ENCODE results near the gene CHST13.

DNA sequence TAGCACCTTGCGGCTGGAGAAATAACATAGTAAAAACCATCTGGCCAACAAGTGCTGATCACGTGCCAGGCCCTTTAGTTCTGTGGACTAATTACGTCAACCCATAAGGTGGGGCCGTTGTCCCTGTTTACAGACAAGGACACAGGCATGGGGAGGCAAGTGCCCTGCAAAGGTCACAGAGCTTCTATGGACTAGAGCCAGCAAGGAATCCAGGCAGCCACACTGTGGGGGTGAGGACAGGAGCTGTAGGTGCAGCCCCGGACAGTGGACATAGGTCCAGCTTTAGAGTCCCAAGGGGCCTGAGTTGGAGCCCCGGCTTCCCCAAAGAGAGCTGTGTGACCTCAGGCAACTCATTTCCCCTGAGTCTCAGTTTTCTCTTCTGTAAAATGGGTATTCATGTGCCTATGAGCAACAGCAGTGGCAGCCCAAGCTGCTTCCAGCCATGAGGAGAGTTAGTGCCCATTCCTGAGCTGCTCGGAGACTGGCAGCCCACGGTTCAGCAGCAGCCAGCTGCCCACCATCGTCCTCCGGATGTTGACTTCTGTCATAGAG lies 13.9 kb downstream of the CHST13 start:
- TF ChIP-seq EZH2 (IDR thresholded peaks at IDR 0.05; ENCODE audit: borderline replicate concordance, low read depth, low read length, severe bottlenecking) (no peak), JUN (IDR thresholded peaks at IDR 0.05; ENCODE audit: borderline replicate concordance, insufficient read depth, insufficient read length, low read depth) (no peak), GATA2 (IDR thresholded peaks at IDR 0.05; ENCODE audit: insufficient read depth, insufficient read length, low read depth, low read length) (no peak)
- TF ChIP-seq, protein P1, sequence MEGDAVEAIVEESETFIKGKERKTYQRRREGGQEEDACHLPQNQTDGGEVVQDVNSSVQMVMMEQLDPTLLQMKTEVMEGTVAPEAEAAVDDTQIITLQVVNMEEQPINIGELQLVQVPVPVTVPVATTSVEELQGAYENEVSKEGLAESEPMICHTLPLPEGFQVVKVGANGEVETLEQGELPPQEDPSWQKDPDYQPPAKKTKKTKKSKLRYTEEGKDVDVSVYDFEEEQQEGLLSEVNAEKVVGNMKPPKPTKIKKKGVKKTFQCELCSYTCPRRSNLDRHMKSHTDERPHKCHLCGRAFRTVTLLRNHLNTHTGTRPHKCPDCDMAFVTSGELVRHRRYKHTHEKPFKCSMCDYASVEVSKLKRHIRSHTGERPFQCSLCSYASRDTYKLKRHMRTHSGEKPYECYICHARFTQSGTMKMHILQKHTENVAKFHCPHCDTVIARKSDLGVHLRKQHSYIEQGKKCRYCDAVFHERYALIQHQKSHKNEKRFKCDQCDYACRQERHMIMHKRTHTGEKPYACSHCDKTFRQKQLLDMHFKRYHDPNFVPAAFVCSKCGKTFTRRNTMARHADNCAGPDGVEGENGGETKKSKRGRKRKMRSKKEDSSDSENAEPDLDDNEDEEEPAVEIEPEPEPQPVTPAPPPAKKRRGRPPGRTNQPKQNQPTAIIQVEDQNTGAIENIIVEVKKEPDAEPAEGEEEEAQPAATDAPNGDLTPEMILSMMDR (IDR thresholded peaks at IDR 0.05; ENCODE audit: extremely low read depth in 1 of 2, insufficient read depth in 1 of 2, low read depth in 1 of 2, low read length in 2 of 2): no peak
- TF ChIP-seq, protein P2, sequence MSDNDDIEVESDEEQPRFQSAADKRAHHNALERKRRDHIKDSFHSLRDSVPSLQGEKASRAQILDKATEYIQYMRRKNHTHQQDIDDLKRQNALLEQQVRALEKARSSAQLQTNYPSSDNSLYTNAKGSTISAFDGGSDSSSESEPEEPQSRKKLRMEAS (IDR thresholded peaks at IDR 0.05; ENCODE audit: insufficient read depth, insufficient read length): no peak

Measured in endothelial cell of umbilical vein (primary cell).